Panc1 (cell line): ENCODE results near the gene FHIT. TPM values are rescaled to one million over a fixed set of nuclear protein-coding genes. Genes with fewer than 3 reads are reported as not detected.

ENCODE experiments used
- ATAC-seq: fragments of 200-7000 bp; cut with Tn5 transposase; 2 replicates; pipeline ENCODE4 v1.9.1; 2020; ENCODE audit warnings: mild to moderate bottlenecking, moderate library complexity
- BruUV-seq: library from RNA; stranded (reverse); fragments of 400-500 nt; replicated peaks from 2 replicates; lab custom pipeline; 2021; lab: Mats Ljungman, UMichigan
- CTCF ChIA-PET: fragments of 300-600 bp; sonication (Branson Sonifier 250); formaldehyde crosslinking; loops from one replicate; lab custom pipeline; 2022; ENCODE audit warnings: antibody characterized with exemption; lab: Charles Lee
- POLR2A ChIA-PET: fragments of 300-600 bp; sonication (Branson Sonifier 250); formaldehyde crosslinking; loops from one replicate; lab custom pipeline; 2022; ENCODE audit warnings: antibody characterized with exemption; lab: Charles Lee
- DNase-seq: peaks from one replicate; pipeline ENCODE4 v3.0.0-alpha.2; 2010; ENCODE audit warnings: low read depth, low spot score
- H3K27ac ChIP-seq: 2 replicates; pipeline ENCODE4 v1.5.1; 2011; ENCODE audit warnings: mild to moderate bottlenecking, low read length, inconsistent platforms
- H3K27me3 ChIP-seq: fragments of 200-500 bp; sonication (Bioruptor generic); 2 replicates; pipeline ENCODE4 v1.6.0; 2014; ENCODE audit warnings: low read length, inconsistent platforms; ENCODE audit not compliant: control insufficient read depth, insufficient read depth
- H3K36me3 ChIP-seq: fragments of 200-500 bp; sonication (Bioruptor generic); 2 replicates; pipeline ENCODE4 v1.5.1; 2014; ENCODE audit warnings: inconsistent platforms, mild to moderate bottlenecking, low read length, moderate library complexity; ENCODE audit not compliant: control insufficient read depth, insufficient read depth
- H3K4me1 ChIP-seq: 2 replicates; pipeline ENCODE4 v1.5.1; 2011; ENCODE audit warnings: inconsistent platforms, mild to moderate bottlenecking, low read length, moderate library complexity; ENCODE audit not compliant: control insufficient read depth, insufficient read depth
- H3K4me3 ChIP-seq, 2 experiments: 2 replicates each; pipeline ENCODE4 v1.5.1; 2011 to 2012; ENCODE audit warnings: low read depth in 2 of 2, low read length in 2 of 2, mild to moderate bottlenecking in 2 of 2, inconsistent platforms in 1 of 2, moderate library complexity in 1 of 2
- H3K9me3 ChIP-seq: fragments of 200-500 bp; sonication (Bioruptor generic); 2 replicates; pipeline ENCODE4 v1.5.1; 2014; ENCODE audit warnings: low read depth, mild to moderate bottlenecking, inconsistent platforms, low read length, moderate library complexity; ENCODE audit not compliant: control insufficient read depth, insufficient read depth
- POLR2AphosphoS5 ChIP-seq: IDR thresholded peaks from 2 replicates; pipeline ENCODE4 v1.6.1; 2012; ENCODE audit warnings: mild to moderate bottlenecking, low read depth, low read length, moderate library complexity
- SIN3A ChIP-seq: IDR thresholded peaks from 2 replicates; pipeline ENCODE4 v1.6.1; 2012; ENCODE audit warnings: low read depth, mild to moderate bottlenecking, low read length, moderate library complexity, borderline replicate concordance; ENCODE audit not compliant: insufficient read depth
- TCF7L2 ChIP-seq: IDR thresholded peaks from 2 replicates; pipeline ENCODE4 v1.6.1; 2011; ENCODE audit warnings: mild to moderate bottlenecking, low read depth, low read length, inconsistent platforms
- in situ Hi-C: cut with HindIII; loops from 2 replicates; pipeline ENCODE4 v1.10.0; 2016; ENCODE audit warnings: low sequenced_read_pairs, low pct_unique_long_range_greater_than_20kb
- intact Hi-C: fragments of 100-400 bp; cut with micrococcal nuclease; formaldehyde crosslinking; loops from one replicate; pipeline ENCODE4 v1.10.0; 2022; ENCODE audit not compliant: unreplicated experiment
- total RNA-seq: library from RNA; stranded (reverse); gene quantifications from one replicate; pipeline ENCODE4 v1.2.1, GENCODE V29; 2021; ENCODE audit not compliant: unreplicated experiment
- TF ChIP-seq, protein P1 (sequence below), 2 experiments: IDR thresholded peaks; 2 replicates each; pipeline ENCODE4 v1.6.1; 2011 to 2012; ENCODE audit warnings: low read depth in 2 of 2, control low read depth in 1 of 2, low read length in 1 of 2, mild to moderate bottlenecking in 1 of 2, moderate library complexity in 1 of 2; ENCODE audit not compliant: insufficient read depth in 1 of 2
- TF ChIP-seq, protein P2 (sequence below): fragments of 450-650 bp; IDR thresholded peaks from 2 replicates; pipeline ENCODE4 v1.5.1; 2017; ENCODE audit warnings: mild to moderate bottlenecking

FHIT gene
- total RNA-seq, 1 experiment from 2014 or later: 2.2 TPM

GRCh38 chr3:60599586-60599985 is 651.7 kb downstream of the FHIT start:
- POLR2A ChIA-PET: no interaction called here
- no peak for DNase-seq
- no peak for ATAC-seq
- TF ChIP-seq SIN3A: no peak
- no peak for TF ChIP-seq POLR2AphosphoS5
- TF ChIP-seq TCF7L2: no peak
- TF ChIP-seq, protein P1, sequence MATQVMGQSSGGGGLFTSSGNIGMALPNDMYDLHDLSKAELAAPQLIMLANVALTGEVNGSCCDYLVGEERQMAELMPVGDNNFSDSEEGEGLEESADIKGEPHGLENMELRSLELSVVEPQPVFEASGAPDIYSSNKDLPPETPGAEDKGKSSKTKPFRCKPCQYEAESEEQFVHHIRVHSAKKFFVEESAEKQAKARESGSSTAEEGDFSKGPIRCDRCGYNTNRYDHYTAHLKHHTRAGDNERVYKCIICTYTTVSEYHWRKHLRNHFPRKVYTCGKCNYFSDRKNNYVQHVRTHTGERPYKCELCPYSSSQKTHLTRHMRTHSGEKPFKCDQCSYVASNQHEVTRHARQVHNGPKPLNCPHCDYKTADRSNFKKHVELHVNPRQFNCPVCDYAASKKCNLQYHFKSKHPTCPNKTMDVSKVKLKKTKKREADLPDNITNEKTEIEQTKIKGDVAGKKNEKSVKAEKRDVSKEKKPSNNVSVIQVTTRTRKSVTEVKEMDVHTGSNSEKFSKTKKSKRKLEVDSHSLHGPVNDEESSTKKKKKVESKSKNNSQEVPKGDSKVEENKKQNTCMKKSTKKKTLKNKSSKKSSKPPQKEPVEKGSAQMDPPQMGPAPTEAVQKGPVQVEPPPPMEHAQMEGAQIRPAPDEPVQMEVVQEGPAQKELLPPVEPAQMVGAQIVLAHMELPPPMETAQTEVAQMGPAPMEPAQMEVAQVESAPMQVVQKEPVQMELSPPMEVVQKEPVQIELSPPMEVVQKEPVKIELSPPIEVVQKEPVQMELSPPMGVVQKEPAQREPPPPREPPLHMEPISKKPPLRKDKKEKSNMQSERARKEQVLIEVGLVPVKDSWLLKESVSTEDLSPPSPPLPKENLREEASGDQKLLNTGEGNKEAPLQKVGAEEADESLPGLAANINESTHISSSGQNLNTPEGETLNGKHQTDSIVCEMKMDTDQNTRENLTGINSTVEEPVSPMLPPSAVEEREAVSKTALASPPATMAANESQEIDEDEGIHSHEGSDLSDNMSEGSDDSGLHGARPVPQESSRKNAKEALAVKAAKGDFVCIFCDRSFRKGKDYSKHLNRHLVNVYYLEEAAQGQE (IDR thresholded peaks at IDR 0.05; ENCODE audit: insufficient read depth in 1 of 2, low read depth in 2 of 2, low read length in 1 of 2): no peak
- TF ChIP-seq, protein P2, sequence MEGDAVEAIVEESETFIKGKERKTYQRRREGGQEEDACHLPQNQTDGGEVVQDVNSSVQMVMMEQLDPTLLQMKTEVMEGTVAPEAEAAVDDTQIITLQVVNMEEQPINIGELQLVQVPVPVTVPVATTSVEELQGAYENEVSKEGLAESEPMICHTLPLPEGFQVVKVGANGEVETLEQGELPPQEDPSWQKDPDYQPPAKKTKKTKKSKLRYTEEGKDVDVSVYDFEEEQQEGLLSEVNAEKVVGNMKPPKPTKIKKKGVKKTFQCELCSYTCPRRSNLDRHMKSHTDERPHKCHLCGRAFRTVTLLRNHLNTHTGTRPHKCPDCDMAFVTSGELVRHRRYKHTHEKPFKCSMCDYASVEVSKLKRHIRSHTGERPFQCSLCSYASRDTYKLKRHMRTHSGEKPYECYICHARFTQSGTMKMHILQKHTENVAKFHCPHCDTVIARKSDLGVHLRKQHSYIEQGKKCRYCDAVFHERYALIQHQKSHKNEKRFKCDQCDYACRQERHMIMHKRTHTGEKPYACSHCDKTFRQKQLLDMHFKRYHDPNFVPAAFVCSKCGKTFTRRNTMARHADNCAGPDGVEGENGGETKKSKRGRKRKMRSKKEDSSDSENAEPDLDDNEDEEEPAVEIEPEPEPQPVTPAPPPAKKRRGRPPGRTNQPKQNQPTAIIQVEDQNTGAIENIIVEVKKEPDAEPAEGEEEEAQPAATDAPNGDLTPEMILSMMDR: no peak
- H3K27me3 ChIP-seq: no peaks in the 10 kb centered on the region
- H3K9me3 ChIP-seq: no peaks in the 10 kb centered on the region
- H3K27ac ChIP-seq: no peak overlapping the region
- no peak overlapping the region for H3K4me3 ChIP-seq
- H3K4me1 ChIP-seq: no peaks in the 10 kb centered on the region
- H3K36me3 ChIP-seq: no peaks in the 10 kb centered on the region
- intact Hi-C loops (no loop called here), in situ Hi-C loops (no loop called here)
- BruUV-seq: no TSS peak
- CTCF ChIA-PET: no interaction called here

GRCh38 chr3:60598671-60599070 is 652.6 kb downstream of the FHIT start:
- no peak overlapping the region for H3K4me3 ChIP-seq
- no peak for ATAC-seq
- no peaks in the 10 kb centered on the region for H3K9me3 ChIP-seq
- no peaks in the 10 kb centered on the region for H3K27me3 ChIP-seq
- H3K4me1 ChIP-seq: no peaks in the 10 kb centered on the region
- in situ Hi-C loops: no loop called here
- DNase-seq: no peak
- no TSS peak for BruUV-seq
- ChIA-PET CTCF (no interaction called here), POLR2A (no interaction called here)
- H3K27ac ChIP-seq: no peak overlapping the region
- intact Hi-C loops: no loop called here
- no peaks in the 10 kb centered on the region for H3K36me3 ChIP-seq
- TF ChIP-seq, protein P2: no peak
- no peak for TF ChIP-seq SIN3A
- TF ChIP-seq POLR2AphosphoS5: no peak
- no peak for TF ChIP-seq TCF7L2
- TF ChIP-seq, protein P1 (IDR thresholded peaks at IDR 0.05; ENCODE audit: insufficient read depth in 1 of 2, low read depth in 2 of 2, low read length in 1 of 2): no peak
